ENCODE results near the gene ANO3.

DNA sequence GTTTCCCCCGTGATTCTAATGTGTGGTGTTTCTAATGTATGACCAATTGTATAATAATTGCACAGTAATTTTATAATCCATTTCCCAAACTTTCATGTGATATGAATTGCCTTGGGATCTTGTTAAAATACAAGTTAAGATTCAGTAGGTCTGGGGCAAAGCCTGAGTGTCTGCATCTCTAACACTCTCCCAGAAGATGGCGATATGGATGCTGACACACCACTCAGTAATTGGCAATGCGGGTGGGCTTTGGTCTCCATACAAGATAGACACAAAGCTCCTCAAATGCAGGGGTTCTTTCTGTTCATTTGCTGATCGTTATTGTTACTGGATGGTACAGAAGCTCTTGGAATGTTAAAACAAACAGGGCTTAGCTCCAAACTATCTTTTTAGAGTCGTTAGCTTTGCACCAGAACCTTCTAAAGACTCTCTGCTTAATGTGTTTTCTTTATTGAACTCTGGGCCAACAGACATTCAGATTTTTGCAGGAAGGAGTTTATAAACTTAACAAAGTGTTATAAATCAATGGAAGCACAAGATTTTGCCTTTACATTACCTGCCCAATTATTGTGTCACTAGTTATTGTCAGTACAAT is 45.4 kb upstream of the ANO3 start:
- TF ChIP-seq, protein P1, sequence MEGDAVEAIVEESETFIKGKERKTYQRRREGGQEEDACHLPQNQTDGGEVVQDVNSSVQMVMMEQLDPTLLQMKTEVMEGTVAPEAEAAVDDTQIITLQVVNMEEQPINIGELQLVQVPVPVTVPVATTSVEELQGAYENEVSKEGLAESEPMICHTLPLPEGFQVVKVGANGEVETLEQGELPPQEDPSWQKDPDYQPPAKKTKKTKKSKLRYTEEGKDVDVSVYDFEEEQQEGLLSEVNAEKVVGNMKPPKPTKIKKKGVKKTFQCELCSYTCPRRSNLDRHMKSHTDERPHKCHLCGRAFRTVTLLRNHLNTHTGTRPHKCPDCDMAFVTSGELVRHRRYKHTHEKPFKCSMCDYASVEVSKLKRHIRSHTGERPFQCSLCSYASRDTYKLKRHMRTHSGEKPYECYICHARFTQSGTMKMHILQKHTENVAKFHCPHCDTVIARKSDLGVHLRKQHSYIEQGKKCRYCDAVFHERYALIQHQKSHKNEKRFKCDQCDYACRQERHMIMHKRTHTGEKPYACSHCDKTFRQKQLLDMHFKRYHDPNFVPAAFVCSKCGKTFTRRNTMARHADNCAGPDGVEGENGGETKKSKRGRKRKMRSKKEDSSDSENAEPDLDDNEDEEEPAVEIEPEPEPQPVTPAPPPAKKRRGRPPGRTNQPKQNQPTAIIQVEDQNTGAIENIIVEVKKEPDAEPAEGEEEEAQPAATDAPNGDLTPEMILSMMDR (IDR thresholded peaks at IDR 0.05), result peak in 1 of 7 experiments; percentile 9
- TF ChIP-seq POLR2A (IDR thresholded peaks at IDR 0.05), result no peak

Measured in stomach (tissue), 4 donors.